HepG2 (cell line): ENCODE measurements around the gene SPIRE1. TPM values are rescaled to one million over a fixed set of nuclear protein-coding genes. Genes with fewer than 3 reads are reported as not detected.

Experiments used
- ATAC-seq: fragments of 200-7000 bp; cut with Tn5 transposase; 3 replicates; pipeline ENCODE4 v1.9.1; 2020; ENCODE audit warnings: mild to moderate bottlenecking, moderate library complexity
- BruUV-seq: library from RNA; stranded (reverse); fragments of 400-500 nt; replicated peaks from 2 replicates; lab custom pipeline; 2021; lab: Mats Ljungman, UMichigan
- CTCF ChIA-PET: fragments of 300-600 bp; formaldehyde crosslinking; extraction: SDS; loops from one replicate; lab custom pipeline; 2021; ENCODE audit warnings: low total read pairs, inconsistent platforms, low intra/inter-chr PET ratio; lab: Yijun Ruan, JAX
- POLR2A ChIA-PET: fragments of 350-600 bp; sonication (Branson Sonifier 250); formaldehyde crosslinking; loops from one replicate; lab custom pipeline; 2020; ENCODE audit warnings: antibody characterized with exemption, inconsistent platforms; lab: Yijun Ruan, JAX
- DNase-seq: peaks from one replicate; pipeline ENCODE4 v3.0.0-alpha.2; 2015; ENCODE audit warnings: low spot score
- FAIRE-seq: peaks from 3 replicates; lab custom pipeline; 2011; peaks lifted over from hg19 to GRCh38; lab: Jason Lieb, UNC
- H2AFZ ChIP-seq: one replicate; pipeline ENCODE4 v1.6.1; 2011; ENCODE audit warnings: low read length, inconsistent platforms
- H3K27ac ChIP-seq: fragments of 300-600 bp; 3 replicates; pipeline ENCODE4 v1.8.0; 2011; ENCODE audit warnings: mixed run types, mild to moderate bottlenecking, mixed read lengths, low read length, inconsistent platforms; ENCODE audit not compliant: insufficient read depth; ENCODE audit errors: extremely low read length
- H3K27me3 ChIP-seq, 2 experiments: fragments of 200-600 bp in 1 of 2; 2 replicates in 1 of 2; 3 replicates in 1 of 2; pipeline versions ENCODE4 v1.6.0 to v1.8.0; 2011; ENCODE audit warnings: low read length in 2 of 2, mild to moderate bottlenecking in 2 of 2, moderate library complexity in 2 of 2, inconsistent platforms in 1 of 2; ENCODE audit not compliant: insufficient read depth in 2 of 2, control insufficient read depth in 1 of 2
- H3K36me3 ChIP-seq, 2 experiments: fragments of 200-600 bp in 1 of 2; replicated peaks in 1 of 2; 2 replicates in 1 of 2; 3 replicates in 1 of 2; pipeline versions ENCODE4 v1.5.1 to v1.8.0; 2011; ENCODE audit warnings: low read length in 2 of 2, inconsistent platforms in 1 of 2; ENCODE audit not compliant: insufficient read depth in 2 of 2, control insufficient read depth in 1 of 2
- H3K4me1 ChIP-seq: 2 replicates; pipeline ENCODE4 v1.5.1; 2012; ENCODE audit warnings: low read length, inconsistent platforms; ENCODE audit not compliant: insufficient read depth
- H3K4me2 ChIP-seq: 2 replicates; pipeline ENCODE4 v1.6.0; 2011; ENCODE audit warnings: low read depth, low read length, inconsistent platforms
- H3K4me3 ChIP-seq, 3 experiments: fragments of 200-600 bp in 1 of 3; sonication (generic), shearing (Covaris generic) in 1 of 3; replicated peaks in 1 of 3; 2 replicates each; pipeline ENCODE4 v1.5.1; 2011 to 2016; ENCODE audit warnings: low read length in 3 of 3, inconsistent platforms in 2 of 3, low read depth in 2 of 3, mild to moderate bottlenecking in 2 of 3, control low read depth in 1 of 3, mixed read lengths in 1 of 3; ENCODE audit not compliant: insufficient read depth in 1 of 3
- H3K79me2 ChIP-seq: one replicate; pipeline ENCODE4 v1.6.1; 2011; ENCODE audit warnings: low read length, inconsistent platforms; ENCODE audit not compliant: insufficient read depth
- H3K9ac ChIP-seq: 2 replicates; pipeline ENCODE4 v1.6.0; 2011; ENCODE audit warnings: mild to moderate bottlenecking, low read depth, low read length, inconsistent platforms; ENCODE audit not compliant: insufficient read depth
- H3K9me3 ChIP-seq: 2 replicates; pipeline ENCODE4 v1.5.1; 2012; ENCODE audit warnings: mild to moderate bottlenecking, low read length
- H4K20me1 ChIP-seq: 2 replicates; pipeline ENCODE4 v1.6.0; 2011; ENCODE audit warnings: inconsistent platforms, mild to moderate bottlenecking, low read length, moderate library complexity; ENCODE audit not compliant: insufficient read depth
- ZNF232 ChIP-seq: sonication (generic); formaldehyde crosslinking; IDR thresholded peaks from 2 replicates; pipeline ENCODE4 v1.4.0; 2020; ENCODE audit warnings: missing genetic modification reagents, borderline replicate concordance
- ZNF441 ChIP-seq: sonication (generic); formaldehyde crosslinking; IDR thresholded peaks from 2 replicates; pipeline ENCODE4 v1.7.0; 2021; ENCODE audit warnings: missing genetic modification reagents, borderline replicate concordance
- ZNF496 ChIP-seq: sonication (generic); formaldehyde crosslinking; IDR thresholded peaks from 2 replicates; pipeline ENCODE4 v1.8.1; 2023; ENCODE audit warnings: mild to moderate bottlenecking, moderate library complexity, missing genetic modification reagents; ENCODE audit not compliant: insufficient replicate concordance
- ZZZ3 ChIP-seq: sonication (generic); formaldehyde crosslinking; IDR thresholded peaks from 2 replicates; pipeline ENCODE4 v1.4.0; 2020; ENCODE audit warnings: missing genetic modification reagents, mild to moderate bottlenecking, borderline replicate concordance
- WGBS: methylation state at CpG from one replicate; pipeline ENCODE4 v1.1.6; 2017; ENCODE audit warnings: low lambda C conversion rate; 5-methylcytosine and 5-hydroxymethylcytosine counted together
- in situ Hi-C: cut with HindIII; loops from 2 replicates; pipeline ENCODE4 v1.10.0; 2017; ENCODE audit warnings: low pct_unique_long_range_greater_than_20kb; ENCODE audit not compliant: extremely low pct_ligation_motif_present
- intact Hi-C: fragments of 100-400 bp; cut with micrococcal nuclease; formaldehyde crosslinking; loops from one replicate; pipeline ENCODE4 v1.10.0; 2022; ENCODE audit not compliant: unreplicated experiment
- polyA plus RNA-seq, 8 experiments: library from polyadenylated mRNA; depleted of rRNA in 3 of 8; stranded (reverse) in 7 of 8; unstranded in 1 of 8; fragments of >200 nt; fragmentation: Illumina TruSeq in 4 of 8; extraction: Trizol in 4 of 8; gene quantifications; 2 replicates each; pipeline versions ENCODE4 v1.2.1 to v1.2.3, GENCODE V29; 2011 to 2016; ENCODE audit warnings: low read depth in 4 of 8, missing spikeins in 1 of 8, mixed read lengths in 1 of 8; ENCODE audit not compliant: insufficient read depth in 1 of 8
- total RNA-seq, 5 experiments: library from RNA; depleted of rRNA; stranded (reverse); fragments of >200 nt; fragmentation: Illumina TruSeq; extraction: Trizol; gene quantifications; 2 replicates each; pipeline ENCODE4 v1.2.3, GENCODE V29; 2016; ENCODE audit warnings: low read depth in 1 of 5
- TF ChIP-seq, protein P1 (sequence below): sonication (generic); formaldehyde crosslinking; IDR thresholded peaks from 2 replicates; pipeline ENCODE4 v1.5.0; 2020; ENCODE audit warnings: mild to moderate bottlenecking, missing genetic modification reagents
- TF ChIP-seq, protein P2 (sequence below): sonication (generic); formaldehyde crosslinking; IDR thresholded peaks from 2 replicates; pipeline ENCODE4 v1.4.0; 2020; ENCODE audit warnings: mild to moderate bottlenecking, missing genetic modification reagents

SPIRE1 gene
- total and polyA plus RNA-seq, 2 of the 13 experiments (the other 11 are each of a cell fraction or from before 2014, with no cell fraction given): 9.9 to 21.3 TPM

DNA sequence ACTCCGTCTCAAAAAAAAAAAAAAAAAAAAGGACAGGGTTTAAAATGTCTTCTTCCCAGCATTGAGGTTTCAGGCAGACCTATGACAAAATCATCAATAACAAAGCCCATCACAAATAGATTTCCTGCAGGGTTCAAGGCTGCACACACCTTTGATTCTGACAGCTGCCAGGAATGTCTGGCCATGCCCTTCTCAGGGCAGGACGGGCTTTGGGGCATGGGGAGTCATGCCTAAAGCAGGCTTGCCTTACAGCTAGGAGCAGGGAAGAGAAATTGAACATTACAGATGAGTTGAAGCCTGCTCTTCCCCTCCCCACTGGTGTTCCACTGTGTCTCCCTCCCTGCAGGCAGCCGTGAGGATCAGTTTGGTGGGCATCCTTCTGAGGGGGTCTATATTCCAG is 246.5 kb downstream of the SPIRE1 start:
- no peak overlapping the region for H3K4me3 ChIP-seq
- TF ChIP-seq, protein P1, sequence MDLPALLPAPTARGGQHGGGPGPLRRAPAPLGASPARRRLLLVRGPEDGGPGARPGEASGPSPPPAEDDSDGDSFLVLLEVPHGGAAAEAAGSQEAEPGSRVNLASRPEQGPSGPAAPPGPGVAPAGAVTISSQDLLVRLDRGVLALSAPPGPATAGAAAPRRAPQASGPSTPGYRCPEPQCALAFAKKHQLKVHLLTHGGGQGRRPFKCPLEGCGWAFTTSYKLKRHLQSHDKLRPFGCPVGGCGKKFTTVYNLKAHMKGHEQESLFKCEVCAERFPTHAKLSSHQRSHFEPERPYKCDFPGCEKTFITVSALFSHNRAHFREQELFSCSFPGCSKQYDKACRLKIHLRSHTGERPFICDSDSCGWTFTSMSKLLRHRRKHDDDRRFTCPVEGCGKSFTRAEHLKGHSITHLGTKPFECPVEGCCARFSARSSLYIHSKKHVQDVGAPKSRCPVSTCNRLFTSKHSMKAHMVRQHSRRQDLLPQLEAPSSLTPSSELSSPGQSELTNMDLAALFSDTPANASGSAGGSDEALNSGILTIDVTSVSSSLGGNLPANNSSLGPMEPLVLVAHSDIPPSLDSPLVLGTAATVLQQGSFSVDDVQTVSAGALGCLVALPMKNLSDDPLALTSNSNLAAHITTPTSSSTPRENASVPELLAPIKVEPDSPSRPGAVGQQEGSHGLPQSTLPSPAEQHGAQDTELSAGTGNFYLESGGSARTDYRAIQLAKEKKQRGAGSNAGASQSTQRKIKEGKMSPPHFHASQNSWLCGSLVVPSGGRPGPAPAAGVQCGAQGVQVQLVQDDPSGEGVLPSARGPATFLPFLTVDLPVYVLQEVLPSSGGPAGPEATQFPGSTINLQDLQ: no peak
- no peak for TF ChIP-seq ZNF496 (CRISPR knock-in tag)
- no peak for TF ChIP-seq ZNF232
- no peak for TF ChIP-seq ZZZ3 (CRISPR knock-in tag)
- 0 out of 2 replicates have a peak, but pooled peaks have one; percentile 30 for TF ChIP-seq ZNF441 (CRISPR knock-in tag)
- TF ChIP-seq, protein P2, sequence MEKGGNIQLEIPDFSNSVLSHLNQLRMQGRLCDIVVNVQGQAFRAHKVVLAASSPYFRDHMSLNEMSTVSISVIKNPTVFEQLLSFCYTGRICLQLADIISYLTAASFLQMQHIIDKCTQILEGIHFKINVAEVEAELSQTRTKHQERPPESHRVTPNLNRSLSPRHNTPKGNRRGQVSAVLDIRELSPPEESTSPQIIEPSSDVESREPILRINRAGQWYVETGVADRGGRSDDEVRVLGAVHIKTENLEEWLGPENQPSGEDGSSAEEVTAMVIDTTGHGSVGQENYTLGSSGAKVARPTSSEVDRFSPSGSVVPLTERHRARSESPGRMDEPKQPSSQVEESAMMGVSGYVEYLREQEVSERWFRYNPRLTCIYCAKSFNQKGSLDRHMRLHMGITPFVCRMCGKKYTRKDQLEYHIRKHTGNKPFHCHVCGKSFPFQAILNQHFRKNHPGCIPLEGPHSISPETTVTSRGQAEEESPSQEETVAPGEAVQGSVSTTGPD: no peak
- CTCF ChIA-PET: no interaction called here
- H3K27ac ChIP-seq: no peak overlapping the region
- no peaks in the 10 kb centered on the region for H3K79me2 ChIP-seq
- ATAC-seq: peak; percentile 34; the same call in 2 of the 3 replicates
- BruUV-seq: no TSS peak
- H3K4me2 ChIP-seq: peak overlapping the region; percentile 29; the same call in 1 of the 2 replicates
- H3K9me3 ChIP-seq: no peaks in the 10 kb centered on the region
- WGBS: 24% methylated on average over 3 of the region's 3 CpGs
- POLR2A ChIA-PET: interaction anchor here (0.6 kb wide), 1 partner anchor 16 kb away, joined by 3 read pairs; no protein-coding TSS in a partner anchor
- DNase-seq: no peak
- H2AFZ ChIP-seq: no peak overlapping the region
- intact Hi-C loops (no loop called here), in situ Hi-C loops (no loop called here)
- no peak overlapping the region for H3K9ac ChIP-seq
- peaks cover 52% of the 10 kb centered on the region for H3K4me1 ChIP-seq
- no peaks in the 10 kb centered on the region for H3K36me3 ChIP-seq
- no peak for FAIRE-seq
- peaks cover 0 to 4% of the 10 kb centered on the region in 2 experiments; a peak in 2 of 5 replicates for H3K27me3 ChIP-seq
- H4K20me1 ChIP-seq: no peaks in the 10 kb centered on the region
